Measurements from ENCODE around the gene NOM1.

The NOM1 gene

DNA sequence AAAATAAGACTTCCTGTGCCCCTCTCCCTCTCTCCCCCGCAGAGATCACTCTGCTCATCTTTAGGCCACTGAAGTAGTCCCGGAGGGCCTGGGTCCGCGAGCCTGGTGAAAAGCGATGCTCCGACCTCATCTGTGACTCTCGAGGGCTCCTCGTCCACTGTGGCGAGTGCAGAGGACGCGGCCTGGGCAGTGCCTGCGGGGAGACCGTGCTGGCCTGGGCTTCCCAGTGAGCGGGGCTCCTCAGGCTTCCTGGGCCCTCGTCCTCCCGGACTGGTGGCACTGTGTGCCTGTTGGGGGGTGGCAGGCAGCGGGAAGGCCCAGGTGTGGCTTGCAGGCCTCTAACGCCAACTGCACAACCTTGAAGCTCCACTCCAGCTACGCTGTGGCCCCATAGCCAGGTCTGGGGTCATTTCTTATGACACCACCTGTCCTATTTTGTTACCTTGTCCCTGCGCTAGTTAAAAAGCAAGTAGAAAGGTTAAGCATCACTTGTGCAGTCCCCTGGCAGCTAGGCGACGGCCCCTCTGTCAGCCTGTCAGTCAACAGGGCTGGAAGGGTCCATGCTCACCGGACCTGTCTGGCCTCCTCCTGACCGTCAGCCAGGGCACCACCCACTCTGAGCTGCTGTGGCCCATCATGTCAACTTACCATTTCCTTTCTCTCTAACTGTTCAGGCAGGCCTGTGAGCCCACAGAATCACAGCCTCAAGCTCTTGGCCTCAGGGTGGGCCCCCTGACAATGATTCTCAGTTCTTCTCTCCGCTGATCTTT lies 40.4 kb downstream of the NOM1 start:
- H3K27ac ChIP-seq, result no peak overlapping the region
- TF ChIP-seq ZFX (IDR thresholded peaks at IDR 0.05; ENCODE audit: borderline replicate concordance), result no peak
- TF ChIP-seq, protein P1, sequence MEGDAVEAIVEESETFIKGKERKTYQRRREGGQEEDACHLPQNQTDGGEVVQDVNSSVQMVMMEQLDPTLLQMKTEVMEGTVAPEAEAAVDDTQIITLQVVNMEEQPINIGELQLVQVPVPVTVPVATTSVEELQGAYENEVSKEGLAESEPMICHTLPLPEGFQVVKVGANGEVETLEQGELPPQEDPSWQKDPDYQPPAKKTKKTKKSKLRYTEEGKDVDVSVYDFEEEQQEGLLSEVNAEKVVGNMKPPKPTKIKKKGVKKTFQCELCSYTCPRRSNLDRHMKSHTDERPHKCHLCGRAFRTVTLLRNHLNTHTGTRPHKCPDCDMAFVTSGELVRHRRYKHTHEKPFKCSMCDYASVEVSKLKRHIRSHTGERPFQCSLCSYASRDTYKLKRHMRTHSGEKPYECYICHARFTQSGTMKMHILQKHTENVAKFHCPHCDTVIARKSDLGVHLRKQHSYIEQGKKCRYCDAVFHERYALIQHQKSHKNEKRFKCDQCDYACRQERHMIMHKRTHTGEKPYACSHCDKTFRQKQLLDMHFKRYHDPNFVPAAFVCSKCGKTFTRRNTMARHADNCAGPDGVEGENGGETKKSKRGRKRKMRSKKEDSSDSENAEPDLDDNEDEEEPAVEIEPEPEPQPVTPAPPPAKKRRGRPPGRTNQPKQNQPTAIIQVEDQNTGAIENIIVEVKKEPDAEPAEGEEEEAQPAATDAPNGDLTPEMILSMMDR (IDR thresholded peaks at IDR 0.05), result no peak

DNA sequence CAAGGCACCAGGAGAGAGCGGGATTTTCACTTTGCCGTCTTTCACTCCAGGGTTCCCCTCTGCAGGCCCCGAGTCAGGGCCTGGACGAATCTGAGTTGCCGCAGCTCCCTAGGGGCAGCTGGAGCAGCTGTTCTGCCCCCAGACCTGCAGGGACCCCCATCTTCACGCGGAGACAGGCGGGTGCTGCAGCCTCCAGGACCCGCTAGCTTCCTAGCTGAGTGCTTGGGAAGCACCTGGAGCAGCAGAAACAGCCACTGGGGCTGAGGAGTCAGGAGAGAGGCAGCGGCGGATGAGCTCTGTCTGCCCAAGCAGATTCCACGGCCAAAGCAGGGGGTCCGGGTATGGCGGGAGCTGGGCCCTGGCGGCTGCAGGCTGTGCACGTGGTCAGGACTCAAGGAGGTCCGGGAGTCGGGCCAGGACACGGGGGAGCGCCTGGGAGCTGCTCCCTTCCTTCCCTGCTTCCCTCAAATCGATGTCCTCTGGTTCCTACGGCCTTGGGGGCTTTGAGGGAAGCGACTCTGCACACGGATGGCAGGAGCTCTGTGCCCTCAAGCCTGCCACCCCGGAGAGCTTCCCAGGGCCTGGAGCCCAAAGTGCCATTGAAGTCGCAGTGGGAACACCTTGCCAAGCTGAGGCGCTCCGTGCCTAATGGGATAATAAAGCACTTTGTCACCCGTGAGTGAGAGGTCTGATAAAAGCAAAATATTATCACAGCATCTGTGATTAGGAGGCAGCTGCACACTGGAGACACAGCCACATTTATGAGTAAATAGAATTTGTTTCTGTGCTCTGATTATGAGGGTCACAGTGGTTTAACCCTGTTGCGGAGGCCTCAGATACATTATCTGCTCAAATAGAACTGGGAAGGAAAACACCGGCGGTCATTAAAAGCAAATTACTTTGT lies 43.8 kb downstream of the NOM1 start:
- H3K27ac ChIP-seq, result no peak overlapping the region
- TF ChIP-seq, protein P1 (IDR thresholded peaks at IDR 0.05), result no peak
- TF ChIP-seq ZFX (IDR thresholded peaks at IDR 0.05; ENCODE audit: borderline replicate concordance), result no peak

DNA sequence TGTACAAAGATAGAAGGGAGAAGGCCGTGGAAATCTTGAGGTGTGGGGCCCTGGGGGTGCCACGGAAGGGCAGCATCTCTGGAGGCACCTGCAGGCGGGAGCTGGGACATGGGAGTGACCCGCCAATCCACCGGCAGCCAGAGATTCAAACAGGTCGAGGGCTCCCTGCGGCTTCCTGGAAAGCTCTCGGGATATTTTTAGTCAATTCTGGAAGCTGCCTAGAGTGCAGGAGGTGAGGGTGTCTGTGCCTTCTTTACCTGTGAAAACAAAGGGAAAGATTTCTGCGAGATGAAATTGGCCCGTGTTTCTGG lies 44.4 kb downstream of the NOM1 start:
- no peak overlapping the region for H3K27ac ChIP-seq
- no peak for TF ChIP-seq ZFX (IDR thresholded peaks at IDR 0.05; ENCODE audit: borderline replicate concordance)
- TF ChIP-seq, protein P1 (IDR thresholded peaks at IDR 0.05), result no peak

DNA sequence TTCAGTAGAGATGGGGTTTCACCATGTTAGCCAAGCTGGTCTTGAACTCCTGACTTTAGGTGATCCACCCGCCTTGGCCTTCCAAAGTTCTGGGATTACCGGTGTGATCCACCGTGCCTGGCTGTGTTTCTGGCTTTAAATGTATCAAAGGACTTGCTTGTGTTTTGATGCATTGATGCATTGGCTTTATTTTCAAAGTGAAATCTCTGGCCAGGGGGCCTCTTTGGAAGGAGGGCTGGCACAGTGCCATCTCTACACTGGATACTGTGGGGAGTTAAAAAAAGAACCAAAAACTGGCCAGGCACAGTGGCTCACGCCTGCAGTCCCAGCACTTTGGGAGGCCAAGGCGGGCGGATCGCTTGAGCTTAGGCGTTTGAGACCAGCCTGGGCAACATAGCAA lies 44.9 kb downstream of the NOM1 start:
- no peak overlapping the region for H3K27ac ChIP-seq
- TF ChIP-seq, protein P1 (IDR thresholded peaks at IDR 0.05), result no peak
- no peak for TF ChIP-seq ZFX (IDR thresholded peaks at IDR 0.05; ENCODE audit: borderline replicate concordance)

DNA sequence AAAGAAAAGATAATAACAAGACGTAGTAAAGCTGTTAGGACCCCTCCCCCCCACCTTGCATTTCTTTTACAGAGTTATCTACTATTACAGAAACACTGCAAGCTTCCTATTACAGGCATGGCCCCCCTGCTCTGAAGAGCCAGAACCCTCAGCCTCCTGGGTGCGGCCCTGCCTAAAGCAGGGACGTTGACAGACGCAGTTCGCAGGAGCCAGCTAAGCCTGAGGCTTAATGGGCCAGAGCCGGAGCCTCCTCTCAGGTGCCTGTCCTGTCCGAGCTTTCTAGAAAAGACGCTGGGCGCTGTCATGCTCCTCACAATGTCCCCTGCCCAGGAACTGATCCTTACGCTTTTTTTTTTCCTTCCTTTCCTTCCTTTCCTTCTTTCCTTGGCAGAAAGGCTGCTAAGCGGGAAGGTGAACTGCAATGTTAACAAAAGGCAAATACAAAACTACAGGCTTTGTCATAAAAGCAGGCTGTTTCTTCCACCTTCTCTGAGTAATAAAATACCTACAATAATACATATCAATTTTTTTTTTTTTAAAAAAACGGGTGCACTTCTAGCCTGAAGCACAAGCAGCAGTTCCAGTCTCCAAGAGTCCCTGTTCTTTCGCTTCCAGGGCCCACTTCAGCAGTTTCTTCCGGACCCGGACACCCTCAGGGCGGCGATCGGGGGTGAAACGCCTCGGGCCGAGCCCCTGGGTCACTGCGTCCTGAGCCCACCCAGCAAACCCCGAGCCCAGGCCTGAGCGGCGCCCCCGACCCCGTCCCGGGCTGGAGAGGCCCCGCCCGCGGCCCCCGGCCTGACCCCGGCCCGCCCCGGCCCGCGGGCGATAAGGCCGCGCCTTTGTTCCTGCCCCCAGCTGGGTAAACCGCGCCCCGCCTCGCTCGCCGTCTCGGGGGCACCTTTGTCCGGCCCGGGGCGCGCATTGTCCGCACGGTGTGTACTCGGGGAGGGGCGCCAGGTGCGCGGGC lies 49.8 kb downstream of the NOM1 start:
- TF ChIP-seq, protein P1 (IDR thresholded peaks at IDR 0.05), result no peak
- TF ChIP-seq ZFX (IDR thresholded peaks at IDR 0.05; ENCODE audit: borderline replicate concordance), result no peak

DNA sequence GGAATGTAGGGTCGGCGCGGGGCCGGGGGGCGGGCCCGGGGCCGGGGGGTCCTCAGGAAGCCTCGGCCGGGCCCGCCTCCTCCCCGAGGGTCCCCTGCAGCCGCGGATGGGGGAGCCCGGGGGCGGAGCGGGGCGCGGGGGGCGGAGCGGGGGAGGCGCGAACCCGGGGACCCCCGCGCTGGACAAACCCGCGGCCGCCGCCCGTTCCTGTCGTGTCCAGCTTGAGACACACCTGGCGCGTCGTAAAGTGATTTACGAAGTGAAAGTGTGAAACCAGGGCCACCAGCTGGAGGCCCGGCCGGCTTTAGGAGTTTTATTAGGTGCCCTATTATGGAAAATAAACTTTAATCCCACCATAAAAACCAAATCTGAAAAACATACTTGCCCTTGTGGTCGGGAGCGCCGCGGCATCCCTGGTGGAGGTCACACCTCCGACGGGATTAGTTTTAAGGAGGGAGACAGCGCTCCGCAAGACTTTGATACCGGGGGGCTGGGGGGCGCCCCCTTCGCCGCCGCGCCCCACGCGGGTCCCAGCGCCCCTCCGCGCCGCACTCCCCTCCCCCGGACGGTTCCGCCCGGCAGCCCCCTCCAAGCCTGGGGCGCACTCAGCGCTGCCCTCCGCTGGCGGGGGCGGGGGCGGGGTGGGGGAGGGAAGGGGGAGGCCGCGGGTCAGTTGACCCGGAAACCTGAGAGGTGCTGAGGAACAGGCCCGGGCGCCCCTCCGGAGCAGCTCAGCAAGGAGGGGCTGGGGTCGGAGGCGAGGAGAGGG lies 50.6 kb downstream of the NOM1 start:
- H3K27ac ChIP-seq, result no peak overlapping the region
- TF ChIP-seq, protein P1 (IDR thresholded peaks at IDR 0.05), result peak; percentile 13
- no peak for TF ChIP-seq ZFX (IDR thresholded peaks at IDR 0.05; ENCODE audit: borderline replicate concordance)

More for the DNA sequence above, 49.8 kb downstream of the NOM1 start:
- no peak overlapping the region for H3K27ac ChIP-seq
